Left cardiac atrium (tissue), 2 donors: ENCODE results near the gene CCT3. TPM values are rescaled to one million over a fixed set of nuclear protein-coding genes. Genes with fewer than 3 reads are reported as not detected.

Source experiments
- total RNA-seq, 2 donors: library from RNA; stranded (reverse); fragmentation: NEBNext Ultra II Directional; extraction: Animal tissue kit (Norgen Biotek cat#: 25700); gene quantifications; one replicate each; pipeline ENCODE4 v1.2.1, GENCODE V29; 2021
- donor health status: DM: no; HTN: yes; CAD: no; lungs with severe emphysema.
- donor health status: DM: yes; HTN: yes; CAD: no.

Gene CCT3
- total RNA-seq, 2 donors from 2014 or later = 125 to 128 TPM

Other genes with a start within 250 kb of the CCT3 start
- gene LMNA, start 223.6 kb downstream of the CCT3 start, total RNA-seq = 100 to 1,000 TPM; 264 to 384 TPM
- gene SEMA4A, start 184.7 kb downstream of the CCT3 start, total RNA-seq = 1 to 10 TPM; 2.7 to 3.8 TPM
- 10 to 100 TPM; 16.0 to 23.1 TPM for gene SLC25A44, start 144.2 kb downstream of the CCT3 start, total RNA-seq
- gene PMF1, start 125.3 kb downstream of the CCT3 start, total RNA-seq = 10 to 100 TPM; 47.4 to 62.8 TPM
- under 1 TPM in 1 of 2 donors, not detected in 1; 0.47 TPM for gene BGLAP, start 96.1 kb downstream of the CCT3 start, total RNA-seq
- 1 to 10 TPM in 1 of 2 donors, under 1 TPM in 1; 0.71 to 1.3 TPM for gene PAQR6, start 90.2 kb downstream of the CCT3 start, total RNA-seq
- 10 to 100 TPM; 65.9 to 66.4 TPM for gene SMG5, start 55.5 kb downstream of the CCT3 start, total RNA-seq
- gene TMEM79, start 54.0 kb downstream of the CCT3 start, total RNA-seq = 1 to 10 TPM; 2.0 to 2.3 TPM
- gene GLMP, start 42.6 kb downstream of the CCT3 start, total RNA-seq = 10 to 100 TPM; 22.7 to 32.2 TPM
- gene VHLL, start 39.0 kb downstream of the CCT3 start, total RNA-seq = not detected
- gene TSACC, start 234 bp upstream of the CCT3 start, total RNA-seq = 1 to 10 TPM in 1 of 2 donors, not detected in 1; 1.0 TPM
- not detected for gene RHBG, start 30.9 kb upstream of the CCT3 start, total RNA-seq
- gene MEF2D, start 162.5 kb upstream of the CCT3 start, total RNA-seq = 10 to 100 TPM; 69.0 to 81.7 TPM
- under 1 TPM; 0.26 to 0.94 TPM for gene IQGAP3, start 234.3 kb upstream of the CCT3 start, total RNA-seq
- gene TTC24, start 241.4 kb upstream of the CCT3 start, total RNA-seq = not detected